H9 (cell line): ENCODE measurements around the gene TLE4. TPM values are rescaled to one million over a fixed set of nuclear protein-coding genes. Genes with fewer than 3 reads are reported as not detected.

Experiments
- DNase-seq: peaks from one replicate; pipeline ENCODE4 v3.0.0-alpha.2; 2017
- H2AFZ ChIP-seq: one replicate; pipeline ENCODE4 v1.6.1; 2013; ENCODE audit warnings: mild to moderate bottlenecking, low read length, control low read depth, moderate library complexity
- H2AK5ac ChIP-seq: 2 replicates; pipeline ENCODE4 v1.6.1; 2013; ENCODE audit warnings: low read length, control low read depth, mixed read lengths; ENCODE audit not compliant: insufficient read length
- H2BK120ac ChIP-seq: one replicate; pipeline ENCODE4 v1.6.1; 2013; ENCODE audit warnings: low read depth, mild to moderate bottlenecking, low read length, control low read depth, inconsistent platforms; ENCODE audit not compliant: poor library complexity, severe bottlenecking
- H2BK12ac ChIP-seq: 2 replicates; pipeline ENCODE4 v1.6.1; 2013; ENCODE audit warnings: low read length, control low read depth, mixed read lengths, low read depth; ENCODE audit not compliant: insufficient read length
- H2BK15ac ChIP-seq: 2 replicates; pipeline ENCODE4 v1.6.1; 2013; ENCODE audit warnings: low read depth, low read length, control low read depth
- H2BK20ac ChIP-seq: one replicate; pipeline ENCODE4 v1.6.1; 2013; ENCODE audit warnings: low read depth, mild to moderate bottlenecking, low read length, control low read depth, inconsistent platforms; ENCODE audit not compliant: poor library complexity, severe bottlenecking
- H2BK5ac ChIP-seq: 2 replicates; pipeline ENCODE4 v1.6.1; 2013; ENCODE audit warnings: low read length, control low read depth, mixed read lengths; ENCODE audit not compliant: insufficient read length
- H3K14ac ChIP-seq: 2 replicates; pipeline ENCODE4 v1.6.1; 2013; ENCODE audit warnings: low read length, control low read depth; ENCODE audit not compliant: insufficient read depth
- H3K18ac ChIP-seq: 2 replicates; pipeline ENCODE4 v1.6.1; 2013; ENCODE audit warnings: low read depth, mild to moderate bottlenecking, mixed read lengths, low read length, control low read depth; ENCODE audit not compliant: insufficient read length
- H3K23ac ChIP-seq: 2 replicates; pipeline ENCODE4 v1.6.1; 2013; ENCODE audit warnings: low read length, control low read depth, mixed read lengths, low read depth; ENCODE audit not compliant: insufficient read length
- H3K23me2 ChIP-seq: 2 replicates; pipeline ENCODE4 v1.6.1; 2013; ENCODE audit warnings: low read depth, mild to moderate bottlenecking, mixed read lengths, low read length, control low read depth; ENCODE audit not compliant: insufficient read length, poor library complexity, severe bottlenecking
- H3K27ac ChIP-seq: 2 replicates; pipeline ENCODE4 v1.5.1; 2013; ENCODE audit warnings: low read length, control low read depth, mixed read lengths, low read depth; ENCODE audit not compliant: insufficient read length
- H3K27me3 ChIP-seq: 2 replicates; pipeline ENCODE4 v1.6.1; 2013; ENCODE audit warnings: low read length, control low read depth, inconsistent platforms; ENCODE audit not compliant: insufficient read depth
- H3K4ac ChIP-seq: 2 replicates; pipeline ENCODE4 v1.6.1; 2013; ENCODE audit warnings: low read depth, mild to moderate bottlenecking, control low read depth, inconsistent platforms, low read length, moderate library complexity
- H3K4me1 ChIP-seq: 2 replicates; pipeline ENCODE4 v1.6.1; 2013; ENCODE audit warnings: low read length, control low read depth, inconsistent platforms; ENCODE audit not compliant: insufficient read depth
- H3K4me2 ChIP-seq: 2 replicates; pipeline ENCODE4 v1.6.1; 2013; ENCODE audit warnings: low read length, control low read depth, mixed read lengths; ENCODE audit not compliant: insufficient read length, insufficient read depth
- H3K56ac ChIP-seq: 2 replicates; pipeline ENCODE4 v1.6.1; 2013; ENCODE audit warnings: low read depth, mild to moderate bottlenecking, mixed read lengths, low read length, control low read depth; ENCODE audit not compliant: insufficient read length
- H3K79me1 ChIP-seq: 2 replicates; pipeline ENCODE4 v1.6.1; 2013; ENCODE audit warnings: low read depth, mild to moderate bottlenecking, moderate library complexity, low read length, control low read depth, inconsistent platforms; ENCODE audit not compliant: insufficient read depth, poor library complexity, severe bottlenecking
- H3K79me2 ChIP-seq: 2 replicates; pipeline ENCODE4 v1.6.1; 2013; ENCODE audit warnings: low read length, control low read depth, inconsistent platforms; ENCODE audit not compliant: insufficient read depth
- H3K9ac ChIP-seq: 2 replicates; pipeline ENCODE4 v1.6.1; 2013; ENCODE audit warnings: low read length, control low read depth, mixed read lengths; ENCODE audit not compliant: insufficient read length; ENCODE audit errors: extremely low read depth
- H3K9me3 ChIP-seq: one replicate; pipeline ENCODE4 v1.6.1; 2013; ENCODE audit warnings: low read depth, low read length, inconsistent platforms; ENCODE audit not compliant: control insufficient read depth
- H3T11ph ChIP-seq: one replicate; pipeline ENCODE4 v1.6.1; 2013; ENCODE audit warnings: mild to moderate bottlenecking, low read length, control low read depth, inconsistent platforms
- H4K20me1 ChIP-seq: one replicate; pipeline ENCODE4 v1.6.1; 2013; ENCODE audit not compliant: control insufficient read depth, insufficient read length, insufficient read depth
- H4K5ac ChIP-seq: 2 replicates; pipeline ENCODE4 v1.6.1; 2013; ENCODE audit warnings: low read depth, mild to moderate bottlenecking, mixed read lengths, low read length, control low read depth; ENCODE audit not compliant: insufficient read length
- H4K8ac ChIP-seq: replicated peaks from 2 replicates; pipeline ENCODE4 v1.6.1; 2013; ENCODE audit warnings: low read length, control low read depth, mixed read lengths, low read depth; ENCODE audit not compliant: insufficient read length
- H4K91ac ChIP-seq: 2 replicates; pipeline ENCODE4 v1.6.1; 2013; ENCODE audit warnings: low read depth, mild to moderate bottlenecking, moderate library complexity, mixed read lengths, low read length, control low read depth; ENCODE audit not compliant: insufficient read length
- H3K27ac Mint-ChIP-seq, 3 experiments: 2 replicates in 2 of 3; 3 replicates in 1 of 3; pipeline ENCODE4 v1.8.0; 2020 to 2021; ENCODE audit warnings: mixed read lengths in 3 of 3, mild to moderate bottlenecking in 1 of 3, moderate library complexity in 1 of 3
- H3K27me3 Mint-ChIP-seq: 2 replicates; pipeline ENCODE4 v1.8.0; 2021; ENCODE audit warnings: low read depth, mild to moderate bottlenecking, moderate library complexity, mixed read lengths
- H3K36me3 Mint-ChIP-seq, 3 experiments: 2 replicates in 2 of 3; 3 replicates in 1 of 3; pipeline ENCODE4 v1.8.0; 2020 to 2021; ENCODE audit warnings: low read depth in 3 of 3, mixed read lengths in 3 of 3; ENCODE audit not compliant: insufficient read depth in 1 of 3
- H3K4me1 Mint-ChIP-seq, 2 experiments: 2 replicates each; pipeline ENCODE4 v1.8.0; 2020; ENCODE audit warnings: mixed read lengths in 2 of 2
- H3K4me3 Mint-ChIP-seq, 2 experiments: 2 replicates in 1 of 2; 3 replicates in 1 of 2; pipeline ENCODE4 v1.8.0; 2020 to 2021; ENCODE audit warnings: mild to moderate bottlenecking in 2 of 2, mixed read lengths in 2 of 2, moderate library complexity in 1 of 2
- H3K9me3 Mint-ChIP-seq, 2 experiments: 2 replicates in 1 of 2; 3 replicates in 1 of 2; pipeline ENCODE4 v1.8.0; 2020; ENCODE audit warnings: mild to moderate bottlenecking in 2 of 2, mixed read lengths in 2 of 2, moderate library complexity in 1 of 2
- CTCF ChIP-seq: fragments of 200-600 bp; sonication (generic); conservative IDR thresholded peaks from 3 replicates; pipeline ENCODE4 v1.8.0; 2021; ENCODE audit warnings: antibody characterized with exemption, mild to moderate bottlenecking
- WGBS: extraction: QIAGEN DNeasy Blood & Tissue Kit; methylation state at CpG from one replicate; pipeline ENCODE4 v1.1.7; 2013; ENCODE audit warnings: missing lambda C conversion rate, low lambda C conversion rate, mixed read lengths; ENCODE audit not compliant: insufficient read length; ENCODE audit errors: extremely low coverage; 5-methylcytosine and 5-hydroxymethylcytosine counted together
- total RNA-seq: library from RNA; stranded (reverse); gene quantifications from 2 replicates; pipeline ENCODE4 v1.2.1, GENCODE V29; 2021

The TLE4 gene
- total RNA-seq, 1 experiment from 2014 or later = 35.1 TPM

- no peaks in the 10 kb centered on the region for H3K27me3 ChIP-seq
- no CpG with 5 or more reads among the region's 5 CpGs for WGBS
- no peak overlapping the region for H2BK12ac ChIP-seq
- H3K23me2 ChIP-seq = no peaks in the 10 kb centered on the region
- no peaks in the 10 kb centered on the region for H4K20me1 ChIP-seq
- DNase-seq = no peak
- H2BK120ac ChIP-seq = no peak overlapping the region
- peaks cover 10% of the 10 kb centered on the region; the same call in 1 of the 2 replicates for H3K4me1 ChIP-seq
- H3K27ac ChIP-seq = no peak overlapping the region
- H3K4me2 ChIP-seq = no peak overlapping the region
- Mint-ChIP-seq H3K9me3 (no peaks in the 10 kb centered on the region), H3K4me3 (no peak overlapping the region), H3K27ac (peak overlapping the region in 2 of 3 experiments; percentile 41 to 49; a peak in 1 of 7 replicates), H3K27me3 (no peaks in the 10 kb centered on the region), H3K36me3 (peaks cover 0 to 15% (median 9%) of the 10 kb centered on the region in 3 experiments; a peak in 4 of 7 replicates), H3K4me1 (peaks cover 54% of the 10 kb centered on the region in 2 experiments)
- TF ChIP-seq CTCF = no peak
- H3K9ac ChIP-seq = no peak overlapping the region
- H3T11ph ChIP-seq = no peak overlapping the region
- no peaks in the 10 kb centered on the region for H3K79me2 ChIP-seq
- H2BK5ac ChIP-seq = no peak overlapping the region
- no peak overlapping the region for H4K8ac ChIP-seq
- no peak overlapping the region for H4K91ac ChIP-seq
- no peak overlapping the region for H4K5ac ChIP-seq
- no peak overlapping the region for H3K14ac ChIP-seq
- H3K9me3 ChIP-seq = no peaks in the 10 kb centered on the region
- H3K56ac ChIP-seq = no peak overlapping the region
- no peak overlapping the region for H3K23ac ChIP-seq
- no peak overlapping the region for H2BK20ac ChIP-seq
- H3K4ac ChIP-seq = no peak overlapping the region
- H2AFZ ChIP-seq = no peak overlapping the region
- no peak overlapping the region for H2AK5ac ChIP-seq
- no peak overlapping the region for H3K18ac ChIP-seq
- no peaks in the 10 kb centered on the region for H3K79me1 ChIP-seq
- H2BK15ac ChIP-seq = no peak overlapping the region
These were observed 119.7 kb downstream of the TLE4 start for GRCh38 chr9:79691496-79691895.
